ENCODE measurements around the gene RNF166.

The RNF166 gene

DNA sequence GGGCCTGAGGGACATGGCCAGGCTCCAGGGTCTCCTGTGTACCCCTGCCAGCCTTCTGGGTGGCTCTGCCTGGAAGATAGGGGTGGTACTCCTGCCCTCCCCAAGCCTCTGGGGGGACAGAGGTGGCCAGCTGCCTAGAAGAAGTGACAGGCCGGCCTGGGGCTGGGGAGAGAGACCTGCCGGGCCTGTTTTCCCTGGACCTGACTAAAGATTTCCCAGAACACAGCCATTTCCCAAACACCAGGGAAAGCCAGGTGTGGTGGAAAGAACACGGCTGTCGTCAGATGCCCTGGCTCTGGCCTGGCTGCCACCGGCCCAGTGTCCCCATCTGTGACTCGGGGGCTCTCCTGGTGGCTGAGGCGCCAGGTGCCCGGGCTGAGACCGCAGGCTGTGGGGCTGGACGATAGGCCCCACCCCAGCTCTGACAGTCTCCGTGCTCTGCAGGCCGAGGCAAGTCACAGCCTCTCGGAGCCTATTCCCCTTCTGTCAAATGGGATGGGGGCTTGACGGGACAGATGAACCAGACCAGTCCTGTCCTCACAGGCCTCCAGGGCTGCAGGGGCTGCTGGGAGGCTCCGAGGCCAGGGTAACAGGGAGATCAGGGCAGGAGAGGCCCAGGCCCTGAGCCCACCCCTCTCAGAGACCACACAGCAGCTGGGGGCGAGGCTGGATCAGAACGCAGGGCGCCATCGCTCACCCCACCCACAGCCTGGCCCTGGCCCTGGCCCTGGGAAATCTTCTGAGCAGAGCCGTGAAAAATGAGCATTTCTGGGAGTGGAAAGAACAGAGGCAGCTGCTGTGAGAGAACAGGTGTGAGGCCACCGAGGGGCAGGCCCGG lies 33.1 kb upstream of the RNF166 start:
- no peak for DNase-seq (ENCODE audit: low read depth in 3 of 3)

DNA sequence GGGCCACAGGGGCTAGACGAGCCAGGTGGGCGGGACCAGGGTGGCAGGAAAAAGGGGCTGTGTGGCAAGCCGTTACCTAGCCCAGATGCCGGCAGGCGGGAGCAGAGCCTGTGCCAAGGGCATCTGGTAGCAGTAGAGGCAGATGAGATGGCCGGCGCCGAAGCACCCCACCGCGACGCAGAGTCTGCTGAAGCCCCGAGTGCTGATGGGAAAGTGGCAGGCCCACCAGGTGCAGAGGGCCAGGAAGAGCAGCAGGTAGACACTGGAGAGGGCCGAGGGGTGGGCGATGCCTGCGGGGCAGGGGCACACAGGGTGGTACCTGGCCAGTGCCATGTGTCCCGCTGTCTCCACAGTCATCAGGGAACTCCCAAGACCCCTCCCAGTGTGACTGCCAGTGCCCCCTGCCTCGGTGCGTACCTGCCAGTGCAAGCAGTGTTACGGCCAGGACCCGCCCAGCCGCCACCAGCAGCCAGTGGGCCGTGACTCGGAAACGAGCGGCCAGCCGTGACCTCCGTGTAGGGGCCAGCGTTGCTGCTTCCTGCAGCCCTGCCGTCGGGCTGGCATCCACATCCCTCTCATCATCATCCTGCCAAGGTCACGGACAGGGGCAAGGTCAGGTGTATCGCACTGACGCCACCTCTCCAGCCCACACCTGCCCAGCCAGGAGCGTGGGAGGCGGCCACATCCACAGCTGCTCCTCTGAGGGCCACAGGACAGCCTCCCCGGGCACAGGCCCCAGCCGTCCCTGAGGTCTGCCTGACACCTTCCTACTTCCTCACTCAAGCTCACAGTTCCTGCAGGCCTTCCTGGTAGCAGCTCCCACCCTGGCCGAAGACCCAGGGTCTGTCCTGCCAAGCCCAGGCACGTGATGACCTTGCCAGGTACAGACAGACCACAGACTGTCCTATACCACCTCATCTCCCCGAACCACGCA lies 32.2 kb upstream of the RNF166 start:
- no peak for DNase-seq (ENCODE audit: low read depth in 3 of 3)

DNA sequence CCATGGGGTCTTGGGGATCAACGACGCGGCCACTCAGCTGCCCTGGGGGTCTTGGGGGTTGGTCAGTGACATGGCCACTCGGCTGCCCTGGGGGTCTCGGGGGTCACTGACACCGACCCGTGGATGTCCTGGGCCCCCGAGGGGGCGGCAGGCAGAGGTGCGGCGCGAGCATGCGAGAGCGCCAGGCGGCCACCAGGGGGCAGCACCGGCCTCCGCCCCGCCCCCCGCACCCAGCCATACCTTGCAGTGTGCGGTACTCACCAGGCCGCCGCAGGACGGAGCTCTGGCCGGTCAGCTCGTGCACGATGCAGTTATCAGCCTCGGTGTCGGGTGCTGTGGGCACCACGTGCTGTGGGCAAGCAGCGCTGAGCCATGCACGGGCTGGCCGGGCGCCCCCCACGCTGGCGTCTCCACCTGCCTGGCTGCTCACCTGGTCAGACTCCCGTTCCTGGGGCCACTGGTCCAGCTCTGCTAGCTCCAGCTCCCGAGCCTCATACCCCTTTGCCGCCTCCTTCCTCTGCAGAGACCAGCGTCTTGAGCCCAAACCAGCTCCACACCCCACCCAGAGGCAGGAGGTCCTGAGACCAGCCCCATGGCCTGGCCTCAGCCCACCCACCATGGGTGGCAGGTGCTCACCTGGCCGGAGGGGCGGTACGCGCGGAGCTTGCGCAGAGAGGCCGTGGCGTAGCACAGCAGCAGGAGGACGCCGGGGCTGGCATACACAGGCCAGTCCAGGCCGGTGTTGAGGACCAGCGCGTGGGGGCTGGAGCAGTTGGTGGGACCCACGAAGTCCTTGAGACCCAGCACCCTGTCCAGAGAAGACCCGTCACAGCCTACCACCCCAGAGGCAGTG lies 31.3 kb upstream of the RNF166 start:
- peak; percentile 24 to 57 (median 42) for DNase-seq (ENCODE audit: low read depth in 3 of 3)

DNA sequence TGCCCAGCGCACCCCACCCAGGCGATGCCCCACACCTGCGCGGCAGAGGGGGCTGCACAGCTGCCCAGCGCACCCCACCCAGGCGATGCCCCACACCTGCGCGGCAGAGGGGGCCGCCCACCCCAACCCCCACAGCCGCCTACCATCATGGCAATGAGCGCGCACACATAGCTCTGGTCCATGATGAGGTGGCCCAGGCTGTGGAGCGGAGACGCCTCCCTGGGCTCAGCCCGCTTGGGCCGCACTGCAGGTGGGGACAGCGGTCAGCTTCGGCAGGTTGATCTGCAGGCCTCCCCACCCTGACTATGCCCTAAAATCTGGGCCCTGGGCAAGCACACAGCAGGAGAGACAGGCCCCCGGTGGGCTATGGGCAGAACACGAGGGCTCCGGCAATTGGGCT lies 30.3 kb upstream of the RNF166 start:
- no peak for DNase-seq (ENCODE audit: low read depth in 3 of 3)

DNA sequence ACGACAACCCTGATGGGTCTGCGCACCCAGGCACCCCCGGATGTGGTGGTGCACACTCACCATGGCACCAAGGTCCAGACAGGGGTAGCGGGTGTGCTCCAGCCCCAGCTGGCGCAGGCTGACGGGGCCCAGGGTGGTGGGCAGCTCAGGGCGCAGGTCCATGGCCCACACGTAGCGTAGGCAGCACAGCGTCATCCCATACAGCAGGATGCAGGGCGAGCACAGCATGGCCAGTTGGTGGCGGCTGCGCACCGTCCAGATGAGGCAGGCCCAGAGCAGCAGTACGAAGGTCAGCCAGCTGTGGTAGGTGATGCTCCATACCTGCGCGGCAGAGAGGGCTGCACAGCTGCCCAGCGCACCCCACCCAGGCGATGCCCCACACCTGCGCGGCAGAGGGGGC lies 29.9 kb upstream of the RNF166 start:
- DNase-seq (ENCODE audit: low read depth in 3 of 3) = no peak

DNA sequence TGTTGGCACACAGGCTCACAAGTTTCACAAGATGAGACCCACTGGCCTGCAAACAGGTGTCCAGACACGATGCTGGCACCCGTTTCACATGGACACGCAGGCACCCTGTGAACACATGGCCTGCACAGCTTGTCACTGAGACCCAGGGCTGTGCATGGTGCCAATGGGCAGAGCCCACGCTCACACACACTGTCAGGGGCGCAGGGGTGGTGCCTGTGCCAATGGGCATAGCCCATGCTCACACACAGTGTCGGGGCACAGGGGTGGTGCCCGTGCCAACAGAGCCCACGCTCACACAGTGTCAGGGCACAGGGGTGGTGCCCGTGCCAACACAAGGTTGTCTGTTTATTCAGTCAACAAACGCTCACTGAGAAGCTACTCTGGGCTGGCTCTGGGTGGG lies 29.4 kb upstream of the RNF166 start:
- DNase-seq (ENCODE audit: low read depth in 3 of 3) = no peak

DNA sequence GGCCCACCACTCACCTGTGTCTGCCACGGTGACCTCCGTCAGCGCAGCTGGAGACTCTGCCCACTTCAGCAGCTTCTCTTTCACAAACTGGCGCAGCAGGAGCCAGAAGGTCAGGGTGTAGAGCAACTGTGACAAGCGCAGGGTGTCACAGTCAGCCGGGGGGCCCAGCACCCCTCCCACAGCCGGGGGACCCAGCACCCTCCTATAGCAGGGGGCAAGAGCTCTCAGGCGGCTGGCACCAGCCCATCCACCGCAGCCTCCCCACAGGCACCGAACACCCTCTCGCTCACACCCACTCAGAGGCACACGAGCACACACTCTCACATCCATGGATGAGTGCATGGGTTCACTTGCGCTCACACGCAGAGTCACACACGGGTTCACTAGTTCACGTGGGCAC lies 28.9 kb upstream of the RNF166 start:
- no peak for DNase-seq (ENCODE audit: low read depth in 3 of 3)

DNA sequence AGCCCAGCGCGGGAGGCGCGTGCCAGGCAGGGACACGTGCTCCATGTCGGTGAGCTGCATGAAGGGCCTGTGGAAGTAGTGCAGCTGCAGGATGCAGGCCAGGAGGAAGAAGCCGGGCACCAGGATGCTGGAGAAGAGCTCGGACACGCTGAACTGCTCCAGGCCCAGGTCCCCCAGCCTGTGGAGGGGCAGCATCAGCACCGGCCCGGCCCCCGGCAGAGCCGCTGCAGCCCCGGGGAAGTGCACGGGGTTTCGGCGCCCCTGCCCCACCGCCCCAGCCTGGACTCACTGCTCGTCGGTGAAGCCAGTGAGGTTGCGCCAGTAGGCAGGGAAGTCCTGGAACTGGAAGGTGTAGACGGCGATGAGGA lies 28.1 kb upstream of the RNF166 start:
- DNase-seq (ENCODE audit: low read depth in 3 of 3) = no peak

DNA sequence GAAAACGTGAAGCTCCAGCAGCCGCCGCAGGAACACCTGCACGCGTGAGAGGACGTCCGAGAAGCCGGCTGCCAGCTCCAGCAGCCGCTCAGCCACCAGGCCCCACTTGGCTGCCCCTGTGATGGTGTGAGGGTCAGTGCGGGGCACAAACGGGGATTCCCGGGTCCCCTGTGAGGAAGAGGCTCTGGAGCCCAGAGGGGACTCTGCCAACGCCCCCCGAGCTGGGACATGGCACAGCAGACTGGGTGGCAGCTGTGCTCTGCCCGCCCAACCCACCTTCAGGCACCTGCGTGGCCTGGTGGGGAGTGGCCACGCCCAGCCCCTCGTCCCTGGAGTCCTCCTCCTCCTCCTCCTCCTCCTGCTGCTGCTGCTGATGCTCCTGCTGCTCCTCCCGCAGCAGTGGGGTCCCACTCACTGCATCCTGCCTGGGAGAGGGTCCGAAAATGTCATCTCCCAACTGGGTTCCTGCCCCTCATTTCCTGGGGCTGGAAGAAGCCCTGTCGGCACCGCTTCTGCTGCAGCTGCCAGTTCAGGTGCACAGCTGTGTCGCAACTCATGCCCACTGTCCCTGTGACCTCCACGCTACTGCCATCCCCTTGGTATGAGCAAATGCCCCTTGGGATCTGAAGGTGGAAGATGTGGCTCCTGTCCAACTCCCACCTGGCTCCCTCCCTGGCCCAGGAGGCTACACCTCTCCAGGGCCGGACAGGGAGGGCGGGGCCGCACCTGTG lies 27.6 kb upstream of the RNF166 start:
- DNase-seq (ENCODE audit: low read depth in 3 of 3) = no peak

DNA sequence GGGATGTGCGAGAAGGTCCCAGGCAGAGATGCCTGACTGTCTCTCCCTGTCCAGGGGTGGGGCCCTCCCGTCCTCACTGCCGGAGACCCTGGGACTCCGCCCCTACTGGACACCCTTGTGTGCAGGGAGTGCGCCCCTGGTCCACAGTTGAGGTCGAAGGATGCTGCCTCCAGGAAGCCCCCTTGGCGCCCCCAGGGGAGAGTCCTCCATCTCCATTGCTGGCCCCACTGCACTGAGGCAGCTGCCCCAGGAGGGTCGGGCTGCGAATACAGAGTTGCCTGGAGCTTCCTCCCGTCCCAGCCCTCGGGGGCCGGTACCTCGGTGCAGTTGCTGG lies 26.7 kb upstream of the RNF166 start:
- no peak for DNase-seq (ENCODE audit: low read depth in 3 of 3)

DNA sequence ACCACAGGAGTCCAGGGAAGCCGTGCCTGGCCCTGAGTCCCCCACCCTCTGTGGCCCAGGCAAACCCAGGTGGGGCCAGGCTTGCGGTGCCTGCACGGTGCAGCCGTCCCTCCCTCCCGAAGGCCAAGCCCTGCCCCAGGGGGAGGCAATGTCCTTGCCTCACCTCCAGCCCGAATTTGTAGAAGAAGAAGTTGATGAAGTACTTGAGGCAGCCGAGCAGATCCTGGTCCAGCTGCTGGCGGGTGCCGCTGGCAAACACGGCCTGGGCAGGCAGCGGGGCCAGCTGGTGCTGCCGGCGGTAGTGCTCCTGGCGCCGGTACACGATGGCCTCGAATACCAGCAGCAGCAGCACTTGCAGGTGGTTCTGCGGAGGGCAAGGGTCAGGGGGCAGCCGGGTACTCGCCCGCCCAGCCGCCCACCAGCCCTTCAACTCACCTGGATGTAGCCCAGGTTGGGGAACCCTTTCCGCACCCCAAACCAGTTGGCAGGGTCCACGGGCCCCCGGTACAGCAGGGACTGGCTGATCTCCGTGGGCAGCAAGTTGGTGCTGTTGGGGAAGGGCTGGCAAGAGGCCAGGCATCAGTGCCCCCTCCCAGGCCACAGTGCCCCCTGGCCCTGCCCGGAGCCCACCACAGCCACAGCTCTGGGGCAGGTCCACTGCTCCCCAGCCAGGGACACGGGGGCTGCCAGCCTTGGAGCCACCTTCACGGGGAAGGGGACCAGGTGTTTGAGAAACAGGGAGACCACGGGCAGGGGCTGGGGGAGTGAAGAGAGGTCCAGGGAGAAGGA lies 26.2 kb upstream of the RNF166 start:
- no peak for DNase-seq (ENCODE audit: low read depth in 3 of 3)

DNA sequence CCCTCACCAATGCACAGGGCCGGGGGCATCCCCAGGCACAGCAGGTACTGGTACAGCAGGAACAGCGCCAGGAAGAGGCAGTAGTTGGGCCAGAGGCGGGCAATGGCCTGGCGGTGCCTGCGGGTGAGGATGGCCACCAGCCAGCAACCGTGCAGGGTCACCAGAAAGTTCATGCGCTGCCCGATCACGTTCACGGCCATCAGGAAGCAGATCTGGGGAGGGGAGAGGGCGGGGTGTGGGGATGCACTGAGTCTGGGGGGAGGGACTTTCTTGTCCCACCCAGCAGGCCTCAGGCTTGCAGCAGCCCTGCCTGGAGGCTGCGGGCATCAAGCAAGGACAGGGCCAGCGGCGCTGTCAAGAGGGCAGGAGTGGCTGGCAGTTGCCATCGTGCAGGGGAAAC lies 25.5 kb upstream of the RNF166 start:
- DNase-seq (ENCODE audit: low read depth in 3 of 3) = no peak

DNA sequence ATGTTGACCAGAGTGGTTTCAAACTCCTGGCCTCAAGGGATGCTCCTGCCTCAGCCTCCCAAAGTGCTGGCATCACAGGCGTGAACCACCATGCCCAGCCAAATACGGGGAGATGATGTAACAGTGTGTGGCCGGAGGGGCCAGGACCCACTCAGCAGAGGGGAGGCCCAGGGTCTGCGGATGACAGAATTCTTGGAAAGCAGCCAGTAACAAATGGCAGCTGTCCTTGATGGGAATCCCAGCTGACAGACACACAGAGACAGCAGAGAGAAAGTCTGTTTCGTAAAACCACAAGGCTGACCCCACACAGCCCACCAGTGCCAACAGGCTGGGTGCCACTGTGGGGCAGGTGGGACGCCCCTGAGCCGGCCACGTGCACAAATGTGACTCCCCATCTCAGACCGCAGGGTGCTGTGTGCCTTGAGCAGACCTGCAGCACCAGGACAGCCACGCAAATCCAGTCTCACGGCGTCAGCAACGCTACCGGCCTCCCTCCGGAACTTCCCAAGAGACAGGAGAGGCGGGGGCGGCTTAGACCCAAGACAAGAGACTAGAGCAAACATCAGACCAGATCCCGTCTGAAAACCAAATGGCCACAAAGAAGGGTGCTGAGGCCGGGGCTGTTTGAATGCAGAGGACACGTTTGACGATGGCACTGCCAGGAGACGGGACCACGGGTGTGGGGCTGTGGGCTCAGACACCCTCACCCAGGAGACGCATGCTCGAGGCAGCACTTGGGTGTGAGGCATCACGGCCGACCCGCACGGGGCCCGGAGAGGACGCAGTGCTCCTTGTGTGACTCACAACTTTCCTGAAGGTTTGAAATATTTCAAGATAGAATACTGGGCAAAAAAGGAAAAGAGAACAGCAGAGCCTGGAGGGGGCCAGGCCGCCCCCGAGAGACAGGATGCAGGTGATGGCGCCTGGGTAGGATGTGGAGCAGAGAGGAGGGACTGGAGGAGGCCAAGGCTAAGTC lies 24.7 kb upstream of the RNF166 start:
- no peak for DNase-seq (ENCODE audit: low read depth in 3 of 3)

DNA sequence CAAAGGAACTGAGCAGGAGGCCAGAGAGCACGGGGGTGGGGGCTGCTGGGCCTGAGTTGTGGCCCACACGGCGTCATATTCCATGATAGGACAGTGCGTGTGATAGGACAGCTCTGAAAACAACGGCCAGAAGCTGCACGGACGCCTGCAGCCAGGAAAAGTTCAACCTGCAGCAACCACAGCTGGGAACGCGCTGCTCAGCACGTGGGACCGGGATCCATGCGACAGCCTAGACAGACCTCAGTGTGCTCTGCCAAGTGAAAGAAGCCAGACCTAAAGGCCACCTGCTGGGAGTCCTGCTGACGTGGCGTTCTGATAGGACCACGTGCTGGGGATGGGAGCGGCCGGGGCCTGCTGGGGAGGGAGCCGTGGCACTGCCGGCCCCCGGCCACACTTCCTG lies 21.7 kb upstream of the RNF166 start:
- no peak for DNase-seq (ENCODE audit: low read depth in 3 of 3)

DNA sequence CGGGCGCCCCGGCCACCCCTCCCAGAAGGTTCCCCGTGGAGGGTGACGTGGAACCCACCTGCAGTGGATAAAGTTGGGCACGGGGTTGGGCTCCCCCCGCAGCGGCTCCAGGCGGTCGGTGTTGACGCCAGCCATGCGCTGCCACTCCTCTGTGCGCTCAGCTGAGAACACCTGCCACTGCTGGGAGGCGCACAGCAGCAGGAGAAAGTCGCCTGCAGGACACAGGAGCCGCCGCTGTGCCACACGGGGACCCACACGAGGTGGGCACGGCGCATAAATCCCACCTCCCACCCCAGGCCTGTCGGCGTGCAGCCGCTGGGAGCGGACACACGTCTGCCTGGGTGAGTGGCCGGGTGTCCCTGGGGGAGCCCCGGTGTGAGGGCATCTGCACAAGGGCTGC lies 20.8 kb upstream of the RNF166 start:
- DNase-seq (ENCODE audit: low read depth in 3 of 3) = no peak

DNA sequence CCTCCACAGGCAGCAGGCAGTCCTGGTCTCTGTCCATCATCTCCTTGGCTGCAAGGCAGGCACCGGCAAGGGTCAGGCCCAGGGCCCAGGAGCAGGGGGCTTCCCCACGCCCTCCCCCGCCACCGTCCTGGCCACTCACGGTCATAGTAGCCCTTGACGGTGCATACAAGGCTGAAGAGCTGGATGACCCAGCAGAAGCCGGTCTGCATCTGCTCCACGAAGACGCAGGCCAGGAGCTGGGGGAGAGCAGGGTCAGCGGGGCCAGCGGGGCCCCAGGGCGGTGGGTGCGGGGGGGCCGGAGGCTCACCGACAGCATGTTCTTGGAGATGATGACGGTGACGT lies 20.2 kb upstream of the RNF166 start:
- DNase-seq (ENCODE audit: low read depth in 3 of 3) = no peak

DNA sequence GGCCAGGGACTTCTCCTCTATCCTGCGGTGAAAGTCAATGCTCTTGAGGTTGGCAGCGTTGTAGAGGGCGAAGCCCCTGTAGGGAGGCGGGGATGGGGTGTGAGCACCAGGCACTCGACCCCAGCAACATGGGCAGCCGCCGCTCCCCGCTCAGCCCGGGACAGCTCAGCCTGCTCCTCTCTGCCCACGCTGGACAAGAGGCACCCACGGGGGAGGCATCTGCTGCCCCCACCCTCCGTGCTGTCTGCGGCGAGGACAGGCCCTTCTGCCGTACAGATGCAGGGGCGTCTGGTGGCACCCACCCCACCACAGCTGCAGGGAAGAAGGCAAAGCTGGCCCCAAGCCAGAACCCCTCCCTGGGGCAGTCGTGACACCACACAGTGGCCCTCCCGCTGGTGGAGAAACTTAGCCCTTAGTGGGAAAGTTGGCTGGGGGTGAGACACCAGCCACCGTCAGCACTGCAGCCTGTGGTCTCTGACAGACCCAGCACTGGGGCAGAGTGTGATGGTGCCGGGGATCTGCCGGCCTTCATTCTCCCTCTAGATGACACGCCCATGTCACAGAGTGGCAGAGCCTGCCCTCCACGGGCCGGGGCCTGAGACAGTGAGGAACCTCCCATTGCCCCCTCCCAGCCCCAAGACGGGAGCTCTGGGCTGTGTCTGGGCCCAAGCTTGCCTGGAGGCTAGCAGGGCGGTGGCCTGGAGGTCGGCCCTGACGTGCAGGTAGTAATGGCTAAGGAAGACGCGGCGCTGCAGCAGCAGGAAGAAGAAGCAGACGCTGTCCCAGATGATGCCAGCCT lies 19.6 kb upstream of the RNF166 start:
- no peak for DNase-seq (ENCODE audit: low read depth in 3 of 3)

DNA sequence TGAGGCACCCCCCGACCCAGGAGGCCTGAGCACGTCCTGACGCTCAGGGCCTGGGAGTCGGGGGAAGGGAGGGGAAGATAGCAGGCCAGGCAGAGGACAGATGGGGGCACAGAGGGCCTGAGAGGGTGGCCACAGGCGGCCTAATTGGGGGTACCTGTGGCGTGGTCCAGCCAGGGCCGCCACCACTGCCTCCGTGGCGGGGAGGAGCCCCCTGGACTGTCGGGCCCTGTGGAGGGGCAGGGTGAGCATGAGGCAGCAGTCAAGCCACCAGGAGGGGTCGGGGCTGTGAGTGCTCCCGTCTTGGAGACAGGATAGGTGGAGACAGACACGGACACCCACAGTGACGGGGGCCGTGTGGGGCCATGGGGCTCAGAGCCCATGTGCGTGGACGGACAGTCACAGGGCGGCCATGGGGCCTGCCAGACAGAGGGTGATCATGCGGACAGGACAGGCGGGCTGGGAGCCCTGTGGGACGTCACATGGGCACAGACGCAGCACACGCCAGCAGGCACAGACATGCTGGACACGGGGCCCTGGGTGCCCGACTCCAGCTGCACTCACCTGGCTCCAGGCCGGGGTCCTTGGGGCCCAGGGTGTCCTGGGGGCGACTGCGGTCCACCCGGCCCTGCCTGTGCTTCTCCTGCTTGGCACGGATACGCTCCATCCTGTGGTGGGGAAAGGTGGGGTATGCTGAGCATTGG lies 18.8 kb upstream of the RNF166 start:
- DNase-seq (ENCODE audit: low read depth in 3 of 3) = no peak

Data from stimulated activated CD4-positive, alpha-beta T cell treated with anti-CD3 and anti-CD28 coated beads, TNF-alpha, amount 100 ng/mL, for 24 hours (primary cell).